Uterus (tissue), 4 donors: ENCODE results near the gene WDR59. TPM values are rescaled to one million over a fixed set of nuclear protein-coding genes. Genes with fewer than 3 reads are reported as not detected.

Experiments used
- DNase-seq, 2 donors: peaks; one replicate each; pipeline ENCODE4 v3.0.0-alpha.2; 2019 to 2020
- H3K27ac ChIP-seq, 2 donors: fragments of 200-600 bp; sonication (generic); 1 replicate in 1 of 2; 2 replicates in 1 of 2; pipeline ENCODE4 v1.5.1; 2016 to 2018
- H3K27me3 ChIP-seq, 2 donors: fragments of 200-600 bp; sonication (generic); one replicate each; pipeline ENCODE4 v1.5.1; 2018 to 2019; ENCODE audit warnings: control low read depth in 1 of 2
- H3K36me3 ChIP-seq, 2 donors: fragments of 200-600 bp; sonication (generic); one replicate each; pipeline ENCODE4 v1.5.1; 2019; ENCODE audit warnings: control low read depth in 1 of 2
- H3K4me1 ChIP-seq, 2 donors: fragments of 200-600 bp; sonication (generic); one replicate each; pipeline ENCODE4 v1.5.1; 2018 to 2019; ENCODE audit warnings: control low read depth in 1 of 2
- H3K4me3 ChIP-seq, 2 donors: fragments of 200-600 bp; sonication (generic); 1 replicate in 1 of 2; 2 replicates in 1 of 2; pipeline ENCODE4 v1.5.1; 2018 to 2019; ENCODE audit warnings: mild to moderate bottlenecking in 1 of 2
- H3K9me3 ChIP-seq, 2 donors: fragments of 200-600 bp; sonication (generic); one replicate each; pipeline ENCODE4 v1.5.1; 2019; ENCODE audit warnings: control low read depth in 1 of 2
- POLR2A ChIP-seq, 2 donors: fragments of 450-650 bp; IDR thresholded peaks; one replicate each; pipeline ENCODE4 v1.6.1; 2016; ENCODE audit warnings: antibody characterized with exemption in 2 of 2, mild to moderate bottlenecking in 1 of 2, moderate library complexity in 1 of 2
- intact Hi-C: fragments of 100-400 bp; cut with DNase I; formaldehyde crosslinking; loops from one replicate; pipeline ENCODE4 v1.15.1; 2023; ENCODE audit warnings: low total_unique reads
- total RNA-seq, 4 donors: library from RNA; depleted of rRNA in 3 of 4; stranded (reverse); fragments of >200 nt in 3 of 4; gene quantifications; one replicate each; pipeline versions ENCODE4 v1.1.0 to v1.2.4, GENCODE V29; 2014 to 2023
- TF ChIP-seq, protein P1 (sequence below), 4 experiments: fragments of 200-600 bp in 2 of 4; fragments of 450-650 bp in 2 of 4; sonication (generic) in 2 of 4; IDR thresholded peaks; one replicate each; pipeline ENCODE4 v1.5.1; 2016 to 2019; ENCODE audit warnings: antibody characterized with exemption in 4 of 4, mild to moderate bottlenecking in 2 of 4, moderate library complexity in 1 of 4
- donor health status: DM: yes; HTN: yes; CAD: no.

Gene WDR59
- total RNA-seq, 4 donors from 2014 or later = 37.1 to 103 (median 65.0) TPM

DNA sequence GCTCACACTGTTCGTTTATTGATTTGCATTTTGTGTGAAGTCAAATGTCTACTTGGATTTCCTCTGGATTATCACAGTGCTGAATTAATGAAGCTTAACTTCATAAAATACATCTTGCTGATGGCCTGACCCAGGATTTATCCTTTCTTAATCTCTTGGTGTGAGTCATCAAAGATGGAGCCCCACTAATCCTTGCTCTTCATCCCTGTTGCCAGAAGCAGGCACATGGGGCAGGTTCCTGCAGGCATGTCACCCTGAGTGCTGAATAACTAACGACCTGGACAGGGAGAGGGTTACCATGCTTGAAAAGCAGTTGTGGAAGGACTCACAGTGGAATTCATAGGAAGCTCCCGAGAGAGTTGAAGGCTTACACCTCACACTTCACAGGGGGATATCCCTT, 154.3 kb downstream of the WDR59 start:
- Histone ChIP-seq H3K4me3 (no peak overlapping the region), H3K27ac (no peak overlapping the region), H3K9me3 (peaks cover 0 to 6% of the 10 kb centered on the region in 2 donors), H3K27me3 (no peaks in the 10 kb centered on the region), H3K4me1 (no peaks in the 10 kb centered on the region), H3K36me3 (no peaks in the 10 kb centered on the region)
- DNase-seq = no peak
- intact Hi-C loops = no loop called here
- TF ChIP-seq, protein P1, sequence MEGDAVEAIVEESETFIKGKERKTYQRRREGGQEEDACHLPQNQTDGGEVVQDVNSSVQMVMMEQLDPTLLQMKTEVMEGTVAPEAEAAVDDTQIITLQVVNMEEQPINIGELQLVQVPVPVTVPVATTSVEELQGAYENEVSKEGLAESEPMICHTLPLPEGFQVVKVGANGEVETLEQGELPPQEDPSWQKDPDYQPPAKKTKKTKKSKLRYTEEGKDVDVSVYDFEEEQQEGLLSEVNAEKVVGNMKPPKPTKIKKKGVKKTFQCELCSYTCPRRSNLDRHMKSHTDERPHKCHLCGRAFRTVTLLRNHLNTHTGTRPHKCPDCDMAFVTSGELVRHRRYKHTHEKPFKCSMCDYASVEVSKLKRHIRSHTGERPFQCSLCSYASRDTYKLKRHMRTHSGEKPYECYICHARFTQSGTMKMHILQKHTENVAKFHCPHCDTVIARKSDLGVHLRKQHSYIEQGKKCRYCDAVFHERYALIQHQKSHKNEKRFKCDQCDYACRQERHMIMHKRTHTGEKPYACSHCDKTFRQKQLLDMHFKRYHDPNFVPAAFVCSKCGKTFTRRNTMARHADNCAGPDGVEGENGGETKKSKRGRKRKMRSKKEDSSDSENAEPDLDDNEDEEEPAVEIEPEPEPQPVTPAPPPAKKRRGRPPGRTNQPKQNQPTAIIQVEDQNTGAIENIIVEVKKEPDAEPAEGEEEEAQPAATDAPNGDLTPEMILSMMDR (IDR thresholded peaks at IDR 0.05) = no peak
- no peak for TF ChIP-seq POLR2A (IDR thresholded peaks at IDR 0.05)

DNA sequence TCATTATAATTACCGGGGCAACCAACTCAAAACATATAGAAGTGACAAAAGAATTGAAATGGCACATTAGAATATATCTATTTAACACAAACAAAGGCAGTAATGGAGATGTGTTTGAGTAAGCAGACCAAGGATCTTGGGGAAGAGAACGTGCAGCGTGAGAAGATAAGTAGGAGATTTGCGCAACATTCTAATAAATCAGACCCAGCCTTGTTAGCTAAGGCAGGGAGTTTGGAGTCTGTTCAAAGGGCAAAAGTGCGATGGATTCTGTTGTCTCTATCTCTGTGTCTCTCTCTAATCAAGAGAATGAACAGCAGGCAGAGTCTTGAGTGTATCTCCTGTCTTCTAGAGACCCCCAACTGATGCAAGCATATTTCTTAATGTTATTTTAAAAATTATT, 155.3 kb downstream of the WDR59 start:
- Histone ChIP-seq H3K27ac (no peak overlapping the region), H3K4me1 (no peaks in the 10 kb centered on the region), H3K9me3 (peaks cover 0 to 6% of the 10 kb centered on the region in 2 donors), H3K36me3 (no peaks in the 10 kb centered on the region), H3K27me3 (no peaks in the 10 kb centered on the region), H3K4me3 (no peak overlapping the region)
- intact Hi-C loops = no loop called here
- DNase-seq = no peak
- TF ChIP-seq, protein P1 (IDR thresholded peaks at IDR 0.05) = no peak
- no peak for TF ChIP-seq POLR2A (IDR thresholded peaks at IDR 0.05)

DNA sequence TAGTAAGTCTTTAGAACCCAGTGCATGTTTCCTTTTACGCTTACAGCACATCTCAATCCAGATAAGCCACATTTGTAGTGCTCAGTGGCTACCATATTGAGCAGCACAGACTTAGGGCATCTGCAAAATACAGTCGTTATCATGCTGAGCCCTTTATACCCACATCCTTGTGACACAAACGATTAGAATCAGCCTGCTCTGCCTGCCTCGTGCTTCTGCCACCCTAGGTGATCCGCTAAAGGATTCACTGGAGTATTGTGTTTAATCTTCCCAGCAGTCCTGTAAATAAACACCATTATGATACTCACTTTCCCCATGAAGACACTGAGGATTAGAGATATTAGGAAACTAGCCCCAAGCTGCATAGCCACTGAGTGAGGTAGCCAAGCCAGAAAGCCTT, 159.0 kb downstream of the WDR59 start:
- DNase-seq = no peak
- no peak overlapping the region for H3K27ac ChIP-seq
- no peaks in the 10 kb centered on the region for H3K36me3 ChIP-seq
- H3K27me3 ChIP-seq = no peaks in the 10 kb centered on the region
- H3K4me3 ChIP-seq = no peak overlapping the region
- peaks cover 0 to 6% of the 10 kb centered on the region in 2 donors for H3K9me3 ChIP-seq
- intact Hi-C loops = no loop called here
- no peaks in the 10 kb centered on the region for H3K4me1 ChIP-seq
- TF ChIP-seq, protein P1 (IDR thresholded peaks at IDR 0.05) = no peak
- TF ChIP-seq POLR2A (IDR thresholded peaks at IDR 0.05) = no peak

DNA sequence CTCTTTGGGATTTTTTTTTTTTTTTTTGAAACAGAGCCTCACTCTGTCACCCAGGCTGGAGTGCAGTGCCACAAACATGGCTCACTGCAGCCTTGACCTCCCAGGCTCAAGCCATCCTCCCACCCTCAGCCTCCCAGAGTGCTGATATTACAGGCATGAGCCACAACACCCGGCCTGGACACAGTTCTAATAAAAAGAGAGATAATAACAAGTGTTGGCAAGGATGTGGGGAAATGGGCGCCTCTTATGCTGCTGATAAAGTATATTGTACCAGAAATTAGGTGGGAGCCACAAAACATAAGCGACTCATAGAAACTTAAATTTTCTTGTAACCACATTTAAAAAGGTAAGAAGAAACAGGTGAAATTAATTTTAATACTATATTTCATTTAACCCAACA, 159.9 kb downstream of the WDR59 start:
- no peak overlapping the region for H3K4me3 ChIP-seq
- H3K27ac ChIP-seq = no peak overlapping the region
- intact Hi-C loops = no loop called here
- H3K36me3 ChIP-seq = no peaks in the 10 kb centered on the region
- DNase-seq = no peak
- TF ChIP-seq, protein P1 (IDR thresholded peaks at IDR 0.05) = no peak
- TF ChIP-seq POLR2A (IDR thresholded peaks at IDR 0.05) = no peak
- peaks cover 0 to 6% of the 10 kb centered on the region in 2 donors for H3K9me3 ChIP-seq
- no peaks in the 10 kb centered on the region for H3K4me1 ChIP-seq
- H3K27me3 ChIP-seq = no peaks in the 10 kb centered on the region

Other genes starting within 250 kb of the WDR59 start
- gene FA2H, start 210.3 kb downstream of the WDR59 start, total RNA-seq = not detected
- gene ZNRF1, start 13.9 kb upstream of the WDR59 start, total RNA-seq = 10 to 100 TPM; 14.1 to 37.4 (median 19.4) TPM
- 1 to 10 TPM; 1.3 to 5.7 (median 3.3) TPM for gene LDHD, start 131.7 kb upstream of the WDR59 start, total RNA-seq
- 10 to 100 TPM in 3 of 4 donors, 1 to 10 TPM in 1; 5.9 to 39.7 (median 16.2) TPM for gene ZFP1, start 163.4 kb upstream of the WDR59 start, total RNA-seq
- not detected for gene CTRB2, start 222.0 kb upstream of the WDR59 start, total RNA-seq
- gene CTRB1, start 233.9 kb upstream of the WDR59 start, total RNA-seq = not detected